AG09319 (cell line): ENCODE data around the gene PPCS.

ENCODE experiments used
- DNase-seq: peaks from one replicate; pipeline ENCODE4 v3.0.0-alpha.2; 2010; ENCODE audit warnings: low read depth; ENCODE audit errors: extremely low read depth
- CTCF ChIP-seq: IDR thresholded peaks from 2 replicates; pipeline ENCODE4 v1.5.1; 2011; ENCODE audit warnings: low read depth, mild to moderate bottlenecking, inconsistent platforms, low read length, moderate library complexity

Gene PPCS

GRCh38 chr1:42431514-42431913 is 24.8 kb upstream of the PPCS start:
- no peak for TF ChIP-seq CTCF
- DNase-seq: no peak

GRCh38 chr1:42432714-42433113 is 23.6 kb upstream of the PPCS start:
- no peak for DNase-seq
- no peak for TF ChIP-seq CTCF

DNA sequence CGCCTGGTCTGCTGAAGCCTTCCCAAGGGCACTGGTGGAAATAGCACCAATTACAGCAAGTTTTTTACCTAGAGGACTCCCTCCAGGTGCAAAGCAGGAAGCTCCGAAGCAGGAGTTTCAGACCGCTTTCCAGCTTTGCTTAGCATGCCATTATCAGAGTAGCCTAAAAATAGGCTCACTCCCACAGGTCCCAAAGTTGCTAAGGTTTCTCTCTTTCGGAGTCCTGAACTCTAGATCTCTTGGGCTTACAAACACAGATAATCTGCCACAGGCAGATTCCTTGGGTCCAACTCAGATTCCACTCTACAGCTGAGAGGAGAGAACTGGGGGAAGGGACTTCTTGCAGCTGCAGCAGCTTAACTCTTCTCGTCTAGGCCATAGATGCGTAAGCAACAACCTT is 23.0 kb upstream of the PPCS start:
- no peak for TF ChIP-seq CTCF
- DNase-seq: no peak

DNA sequence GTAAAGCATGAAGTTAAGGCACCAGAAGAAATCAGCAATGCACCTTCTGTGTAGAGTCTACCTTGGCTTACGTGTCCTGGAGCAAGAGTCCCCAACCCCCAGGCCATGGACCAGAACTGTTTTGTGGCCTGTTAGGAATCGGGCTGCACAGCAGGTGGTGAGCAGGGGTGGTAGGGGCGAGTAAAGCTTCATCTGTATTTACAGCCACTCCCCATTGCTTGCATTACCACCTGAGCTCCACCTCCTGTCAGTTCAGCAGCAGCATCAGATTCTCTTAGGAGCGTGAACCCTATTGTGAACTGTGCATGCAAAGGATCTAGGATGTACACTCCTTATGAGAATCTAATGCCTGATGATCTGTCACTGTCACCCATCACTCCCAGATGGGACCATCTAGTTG is 22.0 kb upstream of the PPCS start:
- no peak for DNase-seq
- no peak for TF ChIP-seq CTCF

- no peak for DNase-seq
- TF ChIP-seq CTCF: no peak
These were observed 16.4 kb upstream of the PPCS start for GRCh38 chr1:42439940-42440339.

GRCh38 chr1:42442662-42443061 is 13.7 kb upstream of the PPCS start:
- no peak for TF ChIP-seq CTCF
- no peak for DNase-seq

- TF ChIP-seq CTCF: no peak
- DNase-seq: no peak
These were observed 7.1 kb upstream of the PPCS start for GRCh38 chr1:42449256-42449655.
